ENCODE measurements around the gene MAP3K9.

Gene MAP3K9

GRCh38 chr14:70785556-70785955, 23.8 kb downstream of the MAP3K9 start:
- no peaks in the 10 kb centered on the region for H3K9me3 ChIP-seq (ENCODE audit: insufficient read depth, low read length)
- H3K9ac ChIP-seq (ENCODE audit: low read length) = no peak overlapping the region
- H3K36me3 ChIP-seq (ENCODE audit: low read length) = 0 out of 2 replicates have a peak, but pooled peaks cover 2% of the 10 kb centered on the region
- H3K9me2 ChIP-seq (replicated peaks; ENCODE audit: insufficient read depth, low read length) = no peaks in the 10 kb centered on the region
- H3K27ac ChIP-seq (ENCODE audit: low read depth, low read length) = no peak overlapping the region
- no peak overlapping the region for H2AFZ ChIP-seq (ENCODE audit: low read depth, low read length, severe bottlenecking)
- H3K4me2 ChIP-seq (ENCODE audit: low read depth, low read length, poor library complexity, severe bottlenecking) = no peak overlapping the region
- H3F3A ChIP-seq (ENCODE audit: insufficient read depth) = 0 out of 2 replicates have a peak, but pooled peaks cover under 1% of the 10 kb centered on the region
- no peak overlapping the region for H3K4me3 ChIP-seq (ENCODE audit: insufficient read depth, low read length, poor library complexity, severe bottlenecking)
- peaks cover 21% of the 10 kb centered on the region for H3K79me2 ChIP-seq (ENCODE audit: insufficient read depth, low read length)
- no peak for TF ChIP-seq CTCF (IDR thresholded peaks at IDR 0.05; ENCODE audit: insufficient read depth, low read length, poor library complexity, severe bottlenecking)
- no peak for TF ChIP-seq EZH2phosphoT487 (conservative IDR thresholded peaks at IDR 0.05; ENCODE audit: low read length)
- H4K20me1 ChIP-seq (ENCODE audit: low read depth, low read length) = no peaks in the 10 kb centered on the region; the same call in 1 of the 2 replicates
- no peaks in the 10 kb centered on the region for H3K27me3 ChIP-seq (ENCODE audit: low read length)

GRCh38 chr14:70784886-70785285, 24.4 kb downstream of the MAP3K9 start:
- TF ChIP-seq EZH2phosphoT487 (conservative IDR thresholded peaks at IDR 0.05; ENCODE audit: low read length) (no peak), CTCF (IDR thresholded peaks at IDR 0.05; ENCODE audit: insufficient read depth, low read length, poor library complexity, severe bottlenecking) (no peak)
- Histone ChIP-seq H3K9ac (ENCODE audit: low read length) (no peak overlapping the region), H3K9me2 (replicated peaks; ENCODE audit: insufficient read depth, low read length) (no peaks in the 10 kb centered on the region), H3F3A (ENCODE audit: insufficient read depth) (0 out of 2 replicates have a peak, but pooled peaks cover 5% of the 10 kb centered on the region), H3K4me2 (ENCODE audit: low read depth, low read length, poor library complexity, severe bottlenecking) (no peak overlapping the region), H2AFZ (ENCODE audit: low read depth, low read length, severe bottlenecking) (no peak overlapping the region), H3K9me3 (ENCODE audit: insufficient read depth, low read length) (no peaks in the 10 kb centered on the region), H3K27me3 (ENCODE audit: low read length) (no peaks in the 10 kb centered on the region), H3K79me2 (ENCODE audit: insufficient read depth, low read length) (peaks cover 26% of the 10 kb centered on the region), H3K36me3 (ENCODE audit: low read length) (0 out of 2 replicates have a peak, but pooled peaks cover 2% of the 10 kb centered on the region), H4K20me1 (ENCODE audit: low read depth, low read length) (peaks cover 3% of the 10 kb centered on the region; the same call in 1 of the 2 replicates), H3K27ac (ENCODE audit: low read depth, low read length) (no peak overlapping the region), H3K4me3 (ENCODE audit: insufficient read depth, low read length, poor library complexity, severe bottlenecking) (no peak overlapping the region)

- Histone ChIP-seq H3K9me2 (replicated peaks; ENCODE audit: insufficient read depth, low read length) (no peaks in the 10 kb centered on the region), H4K20me1 (ENCODE audit: low read depth, low read length) (peaks cover 5% of the 10 kb centered on the region; the same call in 1 of the 2 replicates), H3K27me3 (ENCODE audit: low read length) (no peaks in the 10 kb centered on the region), H2AFZ (ENCODE audit: low read depth, low read length, severe bottlenecking) (no peak overlapping the region), H3K4me2 (ENCODE audit: low read depth, low read length, poor library complexity, severe bottlenecking) (no peak overlapping the region), H3F3A (ENCODE audit: insufficient read depth) (0 out of 2 replicates have a peak, but pooled peaks cover 5% of the 10 kb centered on the region), H3K9ac (ENCODE audit: low read length) (no peak overlapping the region), H3K4me3 (ENCODE audit: insufficient read depth, low read length, poor library complexity, severe bottlenecking) (no peak overlapping the region), H3K9me3 (ENCODE audit: insufficient read depth, low read length) (no peaks in the 10 kb centered on the region), H3K27ac (ENCODE audit: low read depth, low read length) (no peak overlapping the region), H3K36me3 (ENCODE audit: low read length) (0 out of 2 replicates have a peak, but pooled peaks cover 2% of the 10 kb centered on the region), H3K79me2 (ENCODE audit: insufficient read depth, low read length) (peaks cover 30% of the 10 kb centered on the region)
- TF ChIP-seq EZH2phosphoT487 (conservative IDR thresholded peaks at IDR 0.05; ENCODE audit: low read length) (no peak), CTCF (IDR thresholded peaks at IDR 0.05; ENCODE audit: insufficient read depth, low read length, poor library complexity, severe bottlenecking) (no peak)
These were observed 27.0 kb downstream of the MAP3K9 start for GRCh38 chr14:70782361-70782760.
